Astrocyte (in vitro differentiated cells and primary cell): ENCODE measurements around the gene HOXD9. TPM values are rescaled to one million over a fixed set of nuclear protein-coding genes. Genes with fewer than 3 reads are reported as not detected.

Experiments used
- DNase-seq: peaks from one replicate; pipeline ENCODE4 v3.0.0-alpha.2; 2010; ENCODE audit warnings: low read depth
- FAIRE-seq: peaks from 2 replicates; lab custom pipeline; 2011; peaks lifted over from hg19 to GRCh38; lab: Jason Lieb, UNC
- H2AFZ ChIP-seq: 2 replicates; pipeline ENCODE4 v1.6.0; 2012; ENCODE audit warnings: low read depth, low read length, inconsistent platforms
- H3K27ac ChIP-seq: 2 replicates; pipeline ENCODE4 v1.5.1; 2011; ENCODE audit warnings: low read depth, low read length, inconsistent platforms
- H3K27me3 ChIP-seq: 2 replicates; pipeline ENCODE4 v1.6.0; 2011; ENCODE audit warnings: low read length, inconsistent platforms; ENCODE audit not compliant: insufficient read depth
- H3K36me3 ChIP-seq: 2 replicates; pipeline ENCODE4 v1.5.1; 2011; ENCODE audit warnings: low read length, inconsistent platforms; ENCODE audit not compliant: insufficient read depth
- H3K4me1 ChIP-seq: 2 replicates; pipeline ENCODE4 v1.5.1; 2011; ENCODE audit warnings: low read length, inconsistent platforms; ENCODE audit not compliant: insufficient read depth
- H3K4me2 ChIP-seq: 2 replicates; pipeline ENCODE4 v1.6.0; 2012; ENCODE audit warnings: low read length, inconsistent platforms
- H3K4me3 ChIP-seq: 2 replicates; pipeline ENCODE4 v1.5.1; 2011; ENCODE audit warnings: low read depth, mild to moderate bottlenecking, low read length, inconsistent platforms; ENCODE audit not compliant: insufficient read depth
- H3K79me2 ChIP-seq: 2 replicates; pipeline ENCODE4 v1.6.0; 2012; ENCODE audit warnings: mild to moderate bottlenecking, low read length, inconsistent platforms; ENCODE audit not compliant: insufficient read depth
- H3K9ac ChIP-seq: 2 replicates; pipeline ENCODE4 v1.6.0; 2012; ENCODE audit warnings: mild to moderate bottlenecking, low read length, inconsistent platforms
- H3K9me3 ChIP-seq: 2 replicates; pipeline ENCODE4 v1.5.1; 2012; ENCODE audit warnings: low read depth, mild to moderate bottlenecking, low read length, inconsistent platforms; ENCODE audit not compliant: insufficient read depth
- H4K20me1 ChIP-seq: 2 replicates; pipeline ENCODE4 v1.6.0; 2012; ENCODE audit warnings: low read length, inconsistent platforms; ENCODE audit not compliant: insufficient read depth
- H3K27ac Mint-ChIP-seq: one replicate; pipeline ENCODE4 v1.8.0; 2021; ENCODE audit warnings: mild to moderate bottlenecking, mixed read lengths; ENCODE audit not compliant: unreplicated experiment
- H3K27me3 Mint-ChIP-seq: one replicate; pipeline ENCODE4 v1.8.0; 2021; ENCODE audit warnings: low read depth, mixed read lengths; ENCODE audit not compliant: unreplicated experiment
- H3K36me3 Mint-ChIP-seq: one replicate; pipeline ENCODE4 v1.8.0; 2021; ENCODE audit warnings: low read depth, mixed read lengths; ENCODE audit not compliant: unreplicated experiment
- H3K4me1 Mint-ChIP-seq: one replicate; pipeline ENCODE4 v1.8.0; 2021; ENCODE audit warnings: low read depth, mixed read lengths; ENCODE audit not compliant: unreplicated experiment
- H3K4me3 Mint-ChIP-seq: one replicate; pipeline ENCODE4 v1.8.0; 2021; ENCODE audit warnings: mild to moderate bottlenecking, moderate library complexity, mixed read lengths; ENCODE audit not compliant: unreplicated experiment
- H3K9me3 Mint-ChIP-seq: one replicate; pipeline ENCODE4 v1.8.0; 2021; ENCODE audit warnings: mild to moderate bottlenecking, mixed read lengths; ENCODE audit not compliant: unreplicated experiment
- EZH2 ChIP-seq: IDR thresholded peaks from 2 replicates; pipeline ENCODE4 v1.6.1; 2012; ENCODE audit warnings: mild to moderate bottlenecking, low read length, inconsistent platforms; ENCODE audit not compliant: insufficient read depth
- total RNA-seq: library from RNA; stranded (reverse); gene quantifications from 2 replicates; pipeline ENCODE4 v1.2.1, GENCODE V29; 2021
- TF ChIP-seq, protein P1 (sequence below): IDR thresholded peaks from 2 replicates; pipeline ENCODE4 v1.5.1; 2011; ENCODE audit warnings: low read depth, mild to moderate bottlenecking, inconsistent platforms, low read length, moderate library complexity; ENCODE audit not compliant: insufficient read depth

Gene HOXD9
- total RNA-seq, 1 donor from 2014 or later: not detected

- Histone ChIP-seq H3K4me1 (peaks cover 8% of the 10 kb centered on the region), H3K36me3 (no peaks in the 10 kb centered on the region), H4K20me1 (no peaks in the 10 kb centered on the region), H3K9ac (no peak overlapping the region), H3K27me3 (peaks cover 80% of the 10 kb centered on the region), H2AFZ (no peak overlapping the region), H3K27ac (no peak overlapping the region), H3K9me3 (peaks cover 2% of the 10 kb centered on the region), H3K79me2 (no peaks in the 10 kb centered on the region), H3K4me3 (no peak overlapping the region), H3K4me2 (peak overlapping the region; percentile 82)
- FAIRE-seq (no peak), DNase-seq (no peak)
- peaks cover 28% of the 10 kb centered on the region for H3K9me3 Mint-ChIP-seq
- TF ChIP-seq, protein P1, sequence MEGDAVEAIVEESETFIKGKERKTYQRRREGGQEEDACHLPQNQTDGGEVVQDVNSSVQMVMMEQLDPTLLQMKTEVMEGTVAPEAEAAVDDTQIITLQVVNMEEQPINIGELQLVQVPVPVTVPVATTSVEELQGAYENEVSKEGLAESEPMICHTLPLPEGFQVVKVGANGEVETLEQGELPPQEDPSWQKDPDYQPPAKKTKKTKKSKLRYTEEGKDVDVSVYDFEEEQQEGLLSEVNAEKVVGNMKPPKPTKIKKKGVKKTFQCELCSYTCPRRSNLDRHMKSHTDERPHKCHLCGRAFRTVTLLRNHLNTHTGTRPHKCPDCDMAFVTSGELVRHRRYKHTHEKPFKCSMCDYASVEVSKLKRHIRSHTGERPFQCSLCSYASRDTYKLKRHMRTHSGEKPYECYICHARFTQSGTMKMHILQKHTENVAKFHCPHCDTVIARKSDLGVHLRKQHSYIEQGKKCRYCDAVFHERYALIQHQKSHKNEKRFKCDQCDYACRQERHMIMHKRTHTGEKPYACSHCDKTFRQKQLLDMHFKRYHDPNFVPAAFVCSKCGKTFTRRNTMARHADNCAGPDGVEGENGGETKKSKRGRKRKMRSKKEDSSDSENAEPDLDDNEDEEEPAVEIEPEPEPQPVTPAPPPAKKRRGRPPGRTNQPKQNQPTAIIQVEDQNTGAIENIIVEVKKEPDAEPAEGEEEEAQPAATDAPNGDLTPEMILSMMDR: no peak
- TF ChIP-seq EZH2: no peak
- H3K27me3 Mint-ChIP-seq: peaks cover 85% of the 10 kb centered on the region
- H3K36me3 Mint-ChIP-seq: peaks cover 4% of the 10 kb centered on the region
- no peak overlapping the region for H3K4me3 Mint-ChIP-seq
- H3K27ac Mint-ChIP-seq: no peak overlapping the region
- H3K4me1 Mint-ChIP-seq: no peaks in the 10 kb centered on the region
Observed at GRCh38 chr2:176163672-176164056, 41.1 kb downstream of the HOXD9 start.

- Histone ChIP-seq H3K79me2 (no peaks in the 10 kb centered on the region), H2AFZ (peak overlapping the region; percentile 10), H3K36me3 (no peaks in the 10 kb centered on the region), H3K27ac (no peak overlapping the region), H4K20me1 (no peaks in the 10 kb centered on the region), H3K9ac (peak overlapping the region; percentile 18), H3K4me3 (no peak overlapping the region), H3K4me2 (peak overlapping the region; percentile 75), H3K9me3 (peaks cover 2% of the 10 kb centered on the region), H3K27me3 (peaks cover 76% of the 10 kb centered on the region), H3K4me1 (peaks cover 8% of the 10 kb centered on the region)
- Mint-ChIP-seq H3K27ac (no peak overlapping the region), H3K4me3 (no peak overlapping the region), H3K27me3 (peaks cover 84% of the 10 kb centered on the region), H3K4me1 (no peaks in the 10 kb centered on the region), H3K9me3 (peaks cover 28% of the 10 kb centered on the region), H3K36me3 (peaks cover 4% of the 10 kb centered on the region)
- DNase-seq (no peak), FAIRE-seq (no peak)
- TF ChIP-seq EZH2: no peak
- TF ChIP-seq, protein P1: no peak
Observed at GRCh38 chr2:176164201-176164600, 41.7 kb downstream of the HOXD9 start.

DNA sequence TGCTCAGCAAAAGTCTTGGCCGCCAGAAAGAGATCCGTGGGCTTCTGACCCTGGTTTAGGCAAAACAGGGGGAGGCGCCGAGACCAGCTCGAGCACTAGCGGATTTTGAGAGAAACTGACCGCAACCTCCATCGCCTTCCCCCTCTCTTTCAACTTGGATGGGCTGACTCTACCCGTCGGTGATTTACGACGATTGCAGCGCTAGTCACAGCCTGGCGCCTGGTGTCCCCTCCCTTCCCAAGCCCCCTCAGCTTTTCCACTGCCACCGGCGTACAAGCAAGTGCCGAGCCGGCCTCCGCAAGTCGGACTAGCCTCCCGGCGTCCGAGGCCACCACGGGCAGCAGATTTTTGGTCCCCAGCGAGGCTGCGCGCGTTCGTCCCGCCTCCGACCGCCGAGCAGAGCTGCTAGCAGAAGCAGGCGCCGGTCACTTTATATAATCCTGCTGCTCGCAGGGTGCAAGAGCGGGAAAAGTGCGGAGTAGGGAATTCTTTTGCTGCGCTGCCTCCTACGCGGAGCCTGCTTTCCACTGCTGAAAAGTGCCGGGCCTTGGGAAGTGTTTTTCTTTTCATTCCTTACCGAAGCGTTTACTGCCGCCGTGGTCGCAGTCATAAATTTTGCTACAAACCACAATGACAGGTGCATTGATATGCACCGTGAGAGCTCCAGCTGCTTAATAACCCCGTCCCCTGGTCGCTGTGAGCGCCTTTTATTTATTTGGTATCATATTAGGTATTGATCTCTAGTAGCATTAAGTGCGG, 42.3 kb downstream of the HOXD9 start:
- peaks cover 4% of the 10 kb centered on the region for H3K36me3 Mint-ChIP-seq
- H3K9me3 Mint-ChIP-seq: peaks cover 32% of the 10 kb centered on the region
- H3K4me1 Mint-ChIP-seq: no peaks in the 10 kb centered on the region
- Histone ChIP-seq H4K20me1 (no peaks in the 10 kb centered on the region), H3K27ac (no peak overlapping the region), H3K27me3 (peaks cover 73% of the 10 kb centered on the region), H3K4me1 (peaks cover 8% of the 10 kb centered on the region), H3K9me3 (peaks cover 2% of the 10 kb centered on the region), H3K4me2 (peak overlapping the region; percentile 75), H2AFZ (peak overlapping the region; percentile 10), H3K9ac (peak overlapping the region; percentile 18), H3K4me3 (no peak overlapping the region), H3K36me3 (no peaks in the 10 kb centered on the region), H3K79me2 (no peaks in the 10 kb centered on the region)
- H3K27me3 Mint-ChIP-seq: peaks cover 84% of the 10 kb centered on the region
- DNase-seq: peak; percentile 85
- TF ChIP-seq, protein P1: no peak
- peak; percentile 86 for TF ChIP-seq EZH2
- H3K4me3 Mint-ChIP-seq: no peak overlapping the region
- no peak for FAIRE-seq
- H3K27ac Mint-ChIP-seq: no peak overlapping the region
